HEK293T (cell line): ENCODE results near the gene STAP1.

Experiments used
- BHLHE40 ChIP-seq: fragments of 450-650 bp; IDR thresholded peaks from 2 replicates; pipeline ENCODE4 v1.6.1; 2016; ENCODE audit warnings: mild to moderate bottlenecking, moderate library complexity, borderline replicate concordance
- CTBP1 ChIP-seq: fragments of 450-650 bp; IDR thresholded peaks from 2 replicates; pipeline ENCODE4 v1.6.1; 2016; ENCODE audit warnings: borderline replicate concordance
- FOXK2 ChIP-seq: fragments of 450-650 bp; IDR thresholded peaks from 2 replicates; pipeline ENCODE4 v1.6.1; 2016; ENCODE audit warnings: mild to moderate bottlenecking
- FOXM1 ChIP-seq: fragments of 450-650 bp; IDR thresholded peaks from 2 replicates; pipeline ENCODE4 v1.6.1; 2017; ENCODE audit warnings: mild to moderate bottlenecking, borderline replicate concordance
- SP1 ChIP-seq: fragments of 450-650 bp; IDR thresholded peaks from 2 replicates; pipeline ENCODE4 v1.6.1; 2017
- SUZ12 ChIP-seq: fragments of 450-650 bp; IDR thresholded peaks from 2 replicates; pipeline ENCODE4 v1.6.1; 2016; ENCODE audit warnings: mild to moderate bottlenecking
- ZNF384 ChIP-seq: fragments of 450-650 bp; IDR thresholded peaks from 2 replicates; pipeline ENCODE4 v1.6.1; 2016

GRCh38 chr4:67539830-67540229 is 18.7 kb upstream of the STAP1 start:
- TF ChIP-seq BHLHE40: no peak
- TF ChIP-seq FOXM1: no peak
- TF ChIP-seq FOXK2: no peak
- TF ChIP-seq CTBP1: no peak
- no peak for TF ChIP-seq SP1
- no peak for TF ChIP-seq SUZ12
- TF ChIP-seq ZNF384: no peak
